HepG2 (cell line): ENCODE data around the gene RETN. TPM values are rescaled to one million over a fixed set of nuclear protein-coding genes. Genes with fewer than 3 reads are reported as not detected.

Experiments
- ATAC-seq: fragments of 200-7000 bp; cut with Tn5 transposase; 3 replicates; pipeline ENCODE4 v1.9.1; 2020; ENCODE audit warnings: mild to moderate bottlenecking, moderate library complexity
- BruUV-seq: library from RNA; stranded (reverse); fragments of 400-500 nt; replicated peaks from 2 replicates; lab custom pipeline; 2021; lab: Mats Ljungman, UMichigan
- CTCF ChIA-PET: fragments of 300-600 bp; formaldehyde crosslinking; extraction: SDS; loops from one replicate; lab custom pipeline; 2021; ENCODE audit warnings: low total read pairs, inconsistent platforms, low intra/inter-chr PET ratio; lab: Yijun Ruan, JAX
- POLR2A ChIA-PET: fragments of 350-600 bp; sonication (Branson Sonifier 250); formaldehyde crosslinking; loops from one replicate; lab custom pipeline; 2020; ENCODE audit warnings: antibody characterized with exemption, inconsistent platforms; lab: Yijun Ruan, JAX
- DNase-seq: peaks from one replicate; pipeline ENCODE4 v3.0.0-alpha.2; 2015; ENCODE audit warnings: low spot score
- FAIRE-seq: peaks from 3 replicates; lab custom pipeline; 2011; peaks lifted over from hg19 to GRCh38; lab: Jason Lieb, UNC
- H2AFZ ChIP-seq: one replicate; pipeline ENCODE4 v1.6.1; 2011; ENCODE audit warnings: low read length, inconsistent platforms
- H3K27ac ChIP-seq: fragments of 300-600 bp; 3 replicates; pipeline ENCODE4 v1.8.0; 2011; ENCODE audit warnings: mixed run types, mild to moderate bottlenecking, mixed read lengths, low read length, inconsistent platforms; ENCODE audit not compliant: insufficient read depth; ENCODE audit errors: extremely low read length
- H3K27me3 ChIP-seq, 2 experiments: fragments of 200-600 bp in 1 of 2; 2 replicates in 1 of 2; 3 replicates in 1 of 2; pipeline versions ENCODE4 v1.6.0 to v1.8.0; 2011; ENCODE audit warnings: low read length in 2 of 2, mild to moderate bottlenecking in 2 of 2, moderate library complexity in 2 of 2, inconsistent platforms in 1 of 2; ENCODE audit not compliant: insufficient read depth in 2 of 2, control insufficient read depth in 1 of 2
- H3K36me3 ChIP-seq, 2 experiments: fragments of 200-600 bp in 1 of 2; replicated peaks in 1 of 2; 2 replicates in 1 of 2; 3 replicates in 1 of 2; pipeline versions ENCODE4 v1.5.1 to v1.8.0; 2011; ENCODE audit warnings: low read length in 2 of 2, inconsistent platforms in 1 of 2; ENCODE audit not compliant: insufficient read depth in 2 of 2, control insufficient read depth in 1 of 2
- H3K4me1 ChIP-seq: 2 replicates; pipeline ENCODE4 v1.5.1; 2012; ENCODE audit warnings: low read length, inconsistent platforms; ENCODE audit not compliant: insufficient read depth
- H3K4me2 ChIP-seq: 2 replicates; pipeline ENCODE4 v1.6.0; 2011; ENCODE audit warnings: low read depth, low read length, inconsistent platforms
- H3K4me3 ChIP-seq, 3 experiments: fragments of 200-600 bp in 1 of 3; sonication (generic), shearing (Covaris generic) in 1 of 3; replicated peaks in 1 of 3; 2 replicates each; pipeline ENCODE4 v1.5.1; 2011 to 2016; ENCODE audit warnings: low read length in 3 of 3, inconsistent platforms in 2 of 3, low read depth in 2 of 3, mild to moderate bottlenecking in 2 of 3, control low read depth in 1 of 3, mixed read lengths in 1 of 3; ENCODE audit not compliant: insufficient read depth in 1 of 3
- H3K79me2 ChIP-seq: one replicate; pipeline ENCODE4 v1.6.1; 2011; ENCODE audit warnings: low read length, inconsistent platforms; ENCODE audit not compliant: insufficient read depth
- H3K9ac ChIP-seq: 2 replicates; pipeline ENCODE4 v1.6.0; 2011; ENCODE audit warnings: mild to moderate bottlenecking, low read depth, low read length, inconsistent platforms; ENCODE audit not compliant: insufficient read depth
- H3K9me3 ChIP-seq: 2 replicates; pipeline ENCODE4 v1.5.1; 2012; ENCODE audit warnings: mild to moderate bottlenecking, low read length
- H4K20me1 ChIP-seq: 2 replicates; pipeline ENCODE4 v1.6.0; 2011; ENCODE audit warnings: inconsistent platforms, mild to moderate bottlenecking, low read length, moderate library complexity; ENCODE audit not compliant: insufficient read depth
- HDAC2 ChIP-seq: sonication (generic); formaldehyde crosslinking; IDR thresholded peaks from 2 replicates; pipeline ENCODE4 v1.4.0; 2020; ENCODE audit warnings: missing genetic modification reagents
- HNF1A ChIP-seq, 2 experiments: sonication (generic) in 1 of 2; formaldehyde crosslinking in 1 of 2; IDR thresholded peaks; 2 replicates each; pipeline versions ENCODE4 v1.4.0 to v1.6.1; 2016 to 2020; ENCODE audit warnings: borderline replicate concordance in 1 of 2, low read depth in 1 of 2, mild to moderate bottlenecking in 1 of 2, missing genetic modification reagents in 1 of 2
- KDM4B ChIP-seq: sonication (generic); formaldehyde crosslinking; IDR thresholded peaks from 2 replicates; pipeline ENCODE4 v1.4.0; 2020; ENCODE audit warnings: missing genetic modification reagents
- ZBTB42 ChIP-seq: sonication (generic); formaldehyde crosslinking; IDR thresholded peaks from 2 replicates; pipeline ENCODE4 v1.5.0; 2020; ENCODE audit warnings: mild to moderate bottlenecking, missing genetic modification reagents
- ZNF180 ChIP-seq: sonication (generic); formaldehyde crosslinking; IDR thresholded peaks from 2 replicates; pipeline ENCODE4 v1.4.0; 2020; ENCODE audit warnings: low read depth, missing genetic modification reagents, borderline replicate concordance
- ZNF264 ChIP-seq: sonication (generic); formaldehyde crosslinking; IDR thresholded peaks from 2 replicates; pipeline ENCODE4 v1.4.0; 2020; ENCODE audit warnings: missing genetic modification reagents
- WGBS: methylation state at CpG from one replicate; pipeline ENCODE4 v1.1.6; 2017; ENCODE audit warnings: low lambda C conversion rate; 5-methylcytosine and 5-hydroxymethylcytosine counted together
- in situ Hi-C: cut with HindIII; loops from 2 replicates; pipeline ENCODE4 v1.10.0; 2017; ENCODE audit warnings: low pct_unique_long_range_greater_than_20kb; ENCODE audit not compliant: extremely low pct_ligation_motif_present
- intact Hi-C: fragments of 100-400 bp; cut with micrococcal nuclease; formaldehyde crosslinking; loops from one replicate; pipeline ENCODE4 v1.10.0; 2022; ENCODE audit not compliant: unreplicated experiment
- polyA plus RNA-seq, 8 experiments: library from polyadenylated mRNA; depleted of rRNA in 3 of 8; stranded (reverse) in 7 of 8; unstranded in 1 of 8; fragments of >200 nt; fragmentation: Illumina TruSeq in 4 of 8; extraction: Trizol in 4 of 8; gene quantifications; 2 replicates each; pipeline versions ENCODE4 v1.2.1 to v1.2.3, GENCODE V29; 2011 to 2016; ENCODE audit warnings: low read depth in 4 of 8, missing spikeins in 1 of 8, mixed read lengths in 1 of 8; ENCODE audit not compliant: insufficient read depth in 1 of 8
- total RNA-seq, 5 experiments: library from RNA; depleted of rRNA; stranded (reverse); fragments of >200 nt; fragmentation: Illumina TruSeq; extraction: Trizol; gene quantifications; 2 replicates each; pipeline ENCODE4 v1.2.3, GENCODE V29; 2016; ENCODE audit warnings: low read depth in 1 of 5
- TF ChIP-seq, protein P1 (sequence below): IDR thresholded peaks from 2 replicates; pipeline ENCODE4 v1.6.1; 2016; ENCODE audit warnings: missing genetic modification reagents, missing compliant biosample characterization

The RETN gene
- total and polyA plus RNA-seq, 2 of the 13 experiments (the other 11 are each of a cell fraction or from before 2014, with no cell fraction given) = not detected

GRCh38 chr19:7716762-7717161, 47.9 kb downstream of the RETN start:
- Histone ChIP-seq H3K36me3 (no peaks in the 10 kb centered on the region), H3K4me3 (no peak overlapping the region), H3K27ac (no peak overlapping the region), H3K9ac (no peak overlapping the region), H3K79me2 (no peaks in the 10 kb centered on the region)
- WGBS = 0% methylated on average over 1 of the region's 1 CpG
- no TSS peak for BruUV-seq
- ChIA-PET POLR2A (no interaction called here), CTCF (no interaction called here)
- DNase-seq (no peak), FAIRE-seq (no peak)
- in situ Hi-C loops = no loop called here
- TF ChIP-seq ZNF264 (CRISPR knock-in tag) (peak; percentile 94), HDAC2 (CRISPR knock-in tag) (no peak)
- TF ChIP-seq, all 625 proteins: peak for 1
- H2AFZ ChIP-seq = no peak overlapping the region
- ATAC-seq = no peak
- intact Hi-C loops = no loop called here
- H3K9me3 ChIP-seq = no peaks in the 10 kb centered on the region
- H4K20me1 ChIP-seq = no peaks in the 10 kb centered on the region
- no peaks in the 10 kb centered on the region for H3K4me1 ChIP-seq
- H3K27me3 ChIP-seq = no peaks in the 10 kb centered on the region; a peak in 1 of 5 replicates
- no peak overlapping the region for H3K4me2 ChIP-seq

GRCh38 chr19:7718668-7719067, 49.8 kb downstream of the RETN start:
- Histone ChIP-seq H3K79me2 (no peaks in the 10 kb centered on the region), H3K4me2 (no peak overlapping the region), H3K4me1 (no peaks in the 10 kb centered on the region), H2AFZ (no peak overlapping the region), H4K20me1 (no peaks in the 10 kb centered on the region), H3K27ac (no peak overlapping the region), H3K27me3 (peaks cover 0 to 2% of the 10 kb centered on the region in 2 experiments; a peak in 1 of 5 replicates), H3K9me3 (no peaks in the 10 kb centered on the region), H3K9ac (no peak overlapping the region), H3K36me3 (no peaks in the 10 kb centered on the region), H3K4me3 (no peak overlapping the region)
- DNase-seq (no peak), ATAC-seq (no peak), FAIRE-seq (no peak)
- WGBS = 0% methylated on average over 7 of the region's 8 CpGs
- intact Hi-C loops (no loop called here), in situ Hi-C loops (no loop called here)
- no peak for TF ChIP-seq KDM4B (CRISPR knock-in tag)
- TF ChIP-seq HNF1A (IDR thresholded peaks at IDR 0.05; ENCODE audit: low read depth) = no peak
- TF ChIP-seq HNF1A (CRISPR knock-in tag; IDR thresholded peaks at IDR 0.05; ENCODE audit: borderline replicate concordance) = no peak
- no peak for TF ChIP-seq ZNF180 (CRISPR knock-in tag)
- TF ChIP-seq, protein P1, sequence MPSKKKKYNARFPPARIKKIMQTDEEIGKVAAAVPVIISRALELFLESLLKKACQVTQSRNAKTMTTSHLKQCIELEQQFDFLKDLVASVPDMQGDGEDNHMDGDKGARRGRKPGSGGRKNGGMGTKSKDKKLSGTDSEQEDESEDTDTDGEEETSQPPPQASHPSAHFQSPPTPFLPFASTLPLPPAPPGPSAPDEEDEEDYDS = no peak
- no peak for TF ChIP-seq ZBTB42 (CRISPR knock-in tag)
- ChIA-PET POLR2A (no interaction called here), CTCF (no interaction called here)
- no TSS peak for BruUV-seq
